Stomach (tissue), 4 donors: ENCODE data around the gene IGF1R.

Experiments
- CTCF ChIP-seq, 7 experiments: fragments of 450-650 bp in 4 of 7; fragments of 200-600 bp in 3 of 7; sonication (generic) in 3 of 7; IDR thresholded peaks; one replicate each; pipeline ENCODE4 v1.5.1; 2016 to 2019; ENCODE audit warnings: antibody characterized with exemption in 7 of 7, control low read depth in 2 of 7, mild to moderate bottlenecking in 1 of 7
- POLR2AphosphoS5 ChIP-seq, 3 donors: sonication (generic); formaldehyde crosslinking; IDR thresholded peaks; one replicate each; pipeline ENCODE4 v1.6.1; 2016; ENCODE audit warnings: antibody characterized with exemption in 3 of 3

GRCh38 chr15:98735304-98735703 lies 87.0 kb downstream of the IGF1R start:
- TF ChIP-seq CTCF (IDR thresholded peaks at IDR 0.05): no peak
- TF ChIP-seq POLR2AphosphoS5 (IDR thresholded peaks at IDR 0.05): no peak
